MM.1S (cell line): ENCODE data around the gene CDKN2B-AS1.

Experiments
- CTCF ChIP-seq: fragments of 300-600 bp; sonication (generic); IDR thresholded peaks from 2 replicates; pipeline ENCODE4 v1.5.1; 2016; ENCODE audit warnings: antibody characterized with exemption, low read length, mixed read lengths
- EZH2 ChIP-seq: fragments of 300-600 bp; sonication (generic); optimal IDR thresholded peaks from 2 replicates; pipeline ENCODE3; 2017; ENCODE audit warnings: low read depth, mild to moderate bottlenecking, antibody characterized with exemption, low read length, mixed read lengths

GRCh38 chr9:21997480-21997879 is 2.9 kb downstream of the CDKN2B-AS1 start:
- TF ChIP-seq EZH2 (no peak), CTCF (no peak)
